OCI-LY1 (cell line): ENCODE data around the gene PTPRG.

Experiments used
- H2AFZ ChIP-seq: fragments of 200-600 bp; sonication (generic), shearing (Covaris generic); 2 replicates; pipeline ENCODE4 v1.6.0; 2014; ENCODE audit warnings: antibody characterized with exemption, mild to moderate bottlenecking, low read length
- H3F3A ChIP-seq: fragments of 200-600 bp; sonication (generic), shearing (Covaris generic); 2 replicates; pipeline ENCODE4 v1.6.0; 2014; ENCODE audit warnings: mild to moderate bottlenecking, antibody characterized with exemption, low read length, moderate library complexity; ENCODE audit not compliant: insufficient read depth
- H3K27ac ChIP-seq: fragments of 200-600 bp; sonication (generic); 2 replicates; pipeline ENCODE4 v1.5.1; 2014; ENCODE audit warnings: low read length, mixed run types, mild to moderate bottlenecking, low read depth; ENCODE audit not compliant: poor library complexity, severe bottlenecking
- H3K27me3 ChIP-seq: fragments of 200-600 bp; sonication (generic); 2 replicates; pipeline ENCODE4 v1.6.0; 2014; ENCODE audit warnings: antibody characterized with exemption, mild to moderate bottlenecking, low read length, moderate library complexity; ENCODE audit not compliant: insufficient read depth
- H3K36me3 ChIP-seq: fragments of 200-600 bp; sonication (generic); 2 replicates; pipeline ENCODE4 v1.6.1; 2014; ENCODE audit warnings: mild to moderate bottlenecking, antibody characterized with exemption, low read length, moderate library complexity, mixed read lengths; ENCODE audit not compliant: insufficient read depth
- H3K4me1 ChIP-seq: fragments of 200-600 bp; sonication (generic); 2 replicates; pipeline ENCODE4 v1.5.1; 2014; ENCODE audit warnings: mild to moderate bottlenecking, low read length, moderate library complexity; ENCODE audit not compliant: insufficient read depth, severe bottlenecking
- H3K4me2 ChIP-seq: fragments of 200-600 bp; sonication (generic), shearing (Covaris generic); 2 replicates; pipeline ENCODE4 v1.6.1; 2014; ENCODE audit warnings: low read length
- H3K4me3 ChIP-seq: fragments of 200-600 bp; sonication (generic); 2 replicates; pipeline ENCODE4 v1.5.1; 2014; ENCODE audit warnings: low read length, low read depth, mild to moderate bottlenecking, mixed read lengths; ENCODE audit not compliant: poor library complexity, severe bottlenecking
- H3K79me2 ChIP-seq: fragments of 200-600 bp; shearing (Covaris generic); 2 replicates; pipeline ENCODE4 v1.6.1; 2016; ENCODE audit warnings: mixed run types, low read length, mixed read lengths; ENCODE audit not compliant: insufficient read depth
- H3K9ac ChIP-seq: fragments of 200-600 bp; sonication (generic), shearing (Covaris generic); 2 replicates; pipeline ENCODE4 v1.6.1; 2014; ENCODE audit warnings: mild to moderate bottlenecking, low read length, mixed read lengths
- H3K9me2 ChIP-seq: fragments of 200-600 bp; sonication (generic), shearing (Covaris generic); 2 replicates; pipeline ENCODE4 v1.6.1; 2014; ENCODE audit warnings: low read depth, mild to moderate bottlenecking, low read length, mixed read lengths
- H3K9me3 ChIP-seq: fragments of 200-600 bp; shearing (Covaris generic); 2 replicates; pipeline ENCODE4 v1.6.1; 2014; ENCODE audit warnings: low read length, mixed read lengths
- H4K20me1 ChIP-seq: fragments of 200-600 bp; sonication (generic), shearing (Covaris generic); 2 replicates; pipeline ENCODE4 v1.6.0; 2016; ENCODE audit warnings: mild to moderate bottlenecking, low read length; ENCODE audit not compliant: insufficient read depth
- EZH2 ChIP-seq: fragments of 200-600 bp; sonication (generic), shearing (Covaris generic); IDR thresholded peaks from 2 replicates; pipeline ENCODE4 v1.8.0; 2017; ENCODE audit warnings: borderline replicate concordance, mixed run types, mild to moderate bottlenecking, antibody characterized with exemption, low read length, moderate library complexity, mixed read lengths
- TF ChIP-seq, protein P1 (sequence below): fragments of 200-600 bp; sonication (generic), shearing (Covaris generic); IDR thresholded peaks from 2 replicates; pipeline ENCODE4 v1.5.1; 2017; ENCODE audit warnings: mild to moderate bottlenecking, antibody characterized with exemption, low read length, moderate library complexity, mixed read lengths

Gene PTPRG

GRCh38 chr3:61610316-61610715, 48.9 kb downstream of the PTPRG start:
- no peak overlapping the region for H3K9ac ChIP-seq
- no peak for TF ChIP-seq EZH2
- TF ChIP-seq, protein P1, sequence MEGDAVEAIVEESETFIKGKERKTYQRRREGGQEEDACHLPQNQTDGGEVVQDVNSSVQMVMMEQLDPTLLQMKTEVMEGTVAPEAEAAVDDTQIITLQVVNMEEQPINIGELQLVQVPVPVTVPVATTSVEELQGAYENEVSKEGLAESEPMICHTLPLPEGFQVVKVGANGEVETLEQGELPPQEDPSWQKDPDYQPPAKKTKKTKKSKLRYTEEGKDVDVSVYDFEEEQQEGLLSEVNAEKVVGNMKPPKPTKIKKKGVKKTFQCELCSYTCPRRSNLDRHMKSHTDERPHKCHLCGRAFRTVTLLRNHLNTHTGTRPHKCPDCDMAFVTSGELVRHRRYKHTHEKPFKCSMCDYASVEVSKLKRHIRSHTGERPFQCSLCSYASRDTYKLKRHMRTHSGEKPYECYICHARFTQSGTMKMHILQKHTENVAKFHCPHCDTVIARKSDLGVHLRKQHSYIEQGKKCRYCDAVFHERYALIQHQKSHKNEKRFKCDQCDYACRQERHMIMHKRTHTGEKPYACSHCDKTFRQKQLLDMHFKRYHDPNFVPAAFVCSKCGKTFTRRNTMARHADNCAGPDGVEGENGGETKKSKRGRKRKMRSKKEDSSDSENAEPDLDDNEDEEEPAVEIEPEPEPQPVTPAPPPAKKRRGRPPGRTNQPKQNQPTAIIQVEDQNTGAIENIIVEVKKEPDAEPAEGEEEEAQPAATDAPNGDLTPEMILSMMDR: no peak
- H3K4me3 ChIP-seq: no peak overlapping the region
- no peaks in the 10 kb centered on the region for H3K79me2 ChIP-seq
- H2AFZ ChIP-seq: no peak overlapping the region
- H3K4me1 ChIP-seq: no peaks in the 10 kb centered on the region
- no peak overlapping the region for H3K27ac ChIP-seq
- H3K9me2 ChIP-seq: no peaks in the 10 kb centered on the region
- H4K20me1 ChIP-seq: no peaks in the 10 kb centered on the region
- no peak overlapping the region for H3K4me2 ChIP-seq
- H3K27me3 ChIP-seq: no peaks in the 10 kb centered on the region
- H3K36me3 ChIP-seq: no peaks in the 10 kb centered on the region
- no peaks in the 10 kb centered on the region for H3K9me3 ChIP-seq
- no peaks in the 10 kb centered on the region for H3F3A ChIP-seq

GRCh38 chr3:61612211-61613194, 51.1 kb downstream of the PTPRG start:
- Histone ChIP-seq H3K4me3 (no peak overlapping the region), H4K20me1 (no peaks in the 10 kb centered on the region), H3K9ac (no peak overlapping the region), H3K9me2 (no peaks in the 10 kb centered on the region), H2AFZ (no peak overlapping the region), H3K79me2 (no peaks in the 10 kb centered on the region), H3K4me2 (no peak overlapping the region), H3K27me3 (no peaks in the 10 kb centered on the region), H3K36me3 (no peaks in the 10 kb centered on the region), H3K9me3 (no peaks in the 10 kb centered on the region), H3K4me1 (no peaks in the 10 kb centered on the region), H3K27ac (no peak overlapping the region), H3F3A (no peaks in the 10 kb centered on the region)
- TF ChIP-seq EZH2: no peak
- TF ChIP-seq, protein P1: no peak

- H3F3A ChIP-seq: no peaks in the 10 kb centered on the region
- H3K4me2 ChIP-seq: no peak overlapping the region
- no peaks in the 10 kb centered on the region for H3K4me1 ChIP-seq
- H3K27ac ChIP-seq: no peak overlapping the region
- H3K4me3 ChIP-seq: no peak overlapping the region
- H2AFZ ChIP-seq: no peak overlapping the region
- no peaks in the 10 kb centered on the region for H3K27me3 ChIP-seq
- H3K9me2 ChIP-seq: no peaks in the 10 kb centered on the region
- no peaks in the 10 kb centered on the region for H3K36me3 ChIP-seq
- no peak overlapping the region for H3K9ac ChIP-seq
- no peaks in the 10 kb centered on the region for H3K79me2 ChIP-seq
- no peaks in the 10 kb centered on the region for H4K20me1 ChIP-seq
- H3K9me3 ChIP-seq: no peaks in the 10 kb centered on the region
- TF ChIP-seq, protein P1: no peak
Measured at GRCh38 chr3:61613666-61614065, 52.3 kb downstream of the PTPRG start.
